Skin epidermis (tissue), 12 donors: ENCODE measurements around the gene DELE1.

Source experiments
- H3K27ac ChIP-seq, 21 experiments: fragments of 200-600 bp; sonication (generic) in 11 of 21; one replicate each; pipeline ENCODE4 v1.5.0; 2020; ENCODE audit warnings: mild to moderate bottlenecking in 3 of 21, inconsistent platforms in 2 of 21, moderate library complexity in 2 of 21
- H3K4me3 ChIP-seq, 7 experiments: fragments of 200-600 bp; sonication (generic) in 2 of 7; one replicate each; pipeline ENCODE4 v1.5.0; 2020; ENCODE audit warnings: inconsistent platforms in 2 of 7, mild to moderate bottlenecking in 2 of 7, moderate library complexity in 1 of 7

The DELE1 gene

GRCh38 chr5:141923448-141924313 lies at the start of gene DELE1:
TSS of gene DELE1 (plus strand) at chr5:141923871. CDS start at chr5:141923942, 71 bp downstream.
- Histone ChIP-seq H3K4me3 (peak within 1 kb of the TSS; percentile 48 to 69 (median 56)), H3K27ac (peak within 1 kb of the TSS; percentile 85 to 99 (median 95))

GRCh38 chr5:141873933-141874261 lies 49.8 kb upstream of the DELE1 start:
- Histone ChIP-seq H3K27ac (peak overlapping the region in 6 of 21 experiments; percentile 22 to 61 (median 40)), H3K4me3 (no peak overlapping the region)

DNA sequence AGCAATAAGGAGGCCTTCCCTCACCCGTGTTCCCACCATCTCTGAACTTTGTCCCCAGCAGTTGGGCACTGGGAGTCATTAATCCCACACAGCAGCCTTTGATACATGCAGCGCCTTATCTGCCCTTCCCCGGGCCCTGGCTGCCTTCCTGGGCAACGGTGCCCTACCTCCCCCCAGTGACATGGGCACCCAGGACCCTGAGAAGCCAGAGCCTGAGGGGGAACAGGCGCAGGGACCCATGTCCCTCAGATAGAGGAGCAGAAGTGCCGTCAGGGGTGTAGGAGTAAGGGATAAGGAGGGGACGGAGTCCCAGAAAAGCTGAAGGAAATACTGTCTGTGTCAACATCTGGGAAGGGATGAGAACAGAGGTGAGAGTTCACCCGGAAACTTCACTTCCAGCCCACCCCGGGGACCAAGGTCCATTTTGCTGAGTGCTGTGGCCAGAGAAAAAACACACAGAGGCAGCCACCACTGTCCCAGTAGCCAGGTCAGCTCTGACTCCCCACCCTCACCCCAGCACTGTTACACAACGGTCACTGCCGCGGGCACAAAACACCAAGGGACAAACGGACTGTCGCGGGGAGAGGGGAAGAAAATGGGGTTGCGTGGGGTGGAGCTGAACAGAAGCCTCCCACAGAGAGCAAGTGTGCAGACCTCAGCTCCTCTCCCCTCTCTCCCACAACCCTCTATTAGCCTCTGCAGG lies 49.3 kb upstream of the DELE1 start:
- no peak overlapping the region for H3K4me3 ChIP-seq

GRCh38 chr5:141875022-141875740 lies 48.5 kb upstream of the DELE1 start:
- peak overlapping the region in 11 of 21 experiments; percentile 32 to 92 (median 77) for H3K27ac ChIP-seq
- H3K4me3 ChIP-seq: peak overlapping the region; percentile 44 to 63 (median 53)

More for the DNA sequence above, 49.3 kb upstream of the DELE1 start:
- H3K27ac ChIP-seq: peak overlapping the region in 8 of 21 experiments; percentile 22 to 61 (median 40)

- H3K27ac ChIP-seq: peak overlapping the region; percentile 0 to 92 (median 68)
- peak overlapping the region; percentile 44 to 63 (median 53) for H3K4me3 ChIP-seq
Observed at GRCh38 chr5:141875795-141876627, 47.7 kb upstream of the DELE1 start.

GRCh38 chr5:141876628-141877355 lies 46.9 kb upstream of the DELE1 start:
- Histone ChIP-seq H3K4me3 (peak overlapping the region; percentile 44 to 63 (median 53)), H3K27ac (peak overlapping the region in 20 of 21 experiments; percentile 25 to 92 (median 70))

DNA sequence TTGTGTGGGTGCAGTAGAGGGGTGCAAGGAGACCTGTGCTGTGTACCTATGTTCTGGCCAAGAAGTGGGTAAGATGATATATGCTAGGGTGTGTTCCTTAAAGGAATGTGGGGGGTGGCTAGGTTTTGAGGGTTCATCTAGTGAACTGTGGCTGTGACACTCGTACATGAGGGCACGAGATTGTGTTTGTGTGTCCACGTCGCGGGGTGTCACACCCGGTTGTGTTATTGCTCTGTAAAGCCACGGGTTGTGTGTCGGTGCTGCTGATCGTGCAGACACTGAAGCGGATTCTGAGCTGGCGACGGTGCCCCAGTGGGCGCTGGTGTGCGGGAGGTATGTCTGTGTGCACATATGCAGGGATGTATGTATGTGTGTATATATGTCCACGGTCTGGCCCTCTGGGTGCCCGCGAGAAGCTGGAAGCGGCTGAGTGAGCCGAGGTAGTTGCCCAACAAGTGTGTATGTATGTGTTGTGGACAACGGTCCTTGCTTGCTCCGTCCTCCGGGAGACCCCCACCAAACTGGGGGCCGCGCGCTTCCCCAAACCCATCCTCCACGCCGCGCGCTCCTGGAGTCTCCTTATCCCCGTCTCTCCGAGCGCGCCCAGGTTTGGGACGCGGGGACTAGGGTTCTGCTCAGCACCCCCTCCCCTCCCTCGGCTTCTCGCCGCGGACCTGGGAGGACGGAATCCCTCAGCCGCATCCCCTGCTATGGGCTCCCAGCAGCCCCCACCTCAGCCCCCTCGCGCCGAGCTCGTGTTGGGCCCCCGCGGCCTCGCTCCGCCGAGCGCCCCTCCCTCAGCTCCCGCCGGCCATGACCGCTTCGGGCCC lies 46.1 kb upstream of the DELE1 start:
- Histone ChIP-seq H3K4me3 (peak overlapping the region; percentile 44 to 63 (median 53)), H3K27ac (peak overlapping the region in 19 of 21 experiments; percentile 22 to 92 (median 79))

DNA sequence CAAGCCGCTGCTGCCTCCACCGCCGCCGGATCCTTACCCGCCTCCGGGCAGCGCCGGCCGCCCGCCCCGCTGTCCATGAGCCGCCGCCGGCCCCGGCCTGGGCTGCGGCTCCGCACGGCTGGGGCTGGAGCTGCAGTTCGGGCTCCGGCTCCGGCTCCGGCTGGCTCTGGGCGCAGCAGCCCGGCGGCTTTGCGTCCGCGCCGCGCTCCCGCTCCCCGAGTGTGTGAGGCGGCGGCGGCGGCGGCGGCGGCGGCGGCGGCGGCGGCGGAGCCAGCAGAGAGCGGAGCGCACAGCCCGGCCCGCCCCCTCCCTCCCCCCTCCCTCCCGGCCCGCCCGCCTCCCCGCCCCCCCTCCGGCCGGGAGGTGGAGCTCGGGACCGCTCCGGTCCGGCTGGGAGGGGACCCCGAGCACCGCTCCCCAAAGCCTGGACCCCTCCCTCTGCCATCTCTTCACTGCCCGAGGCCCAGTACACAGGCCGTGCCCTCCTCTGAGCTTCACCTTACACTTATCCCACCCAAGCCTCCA lies 45.4 kb upstream of the DELE1 start, which contains the start of gene PCDH1:
Gene PCDH1, minus strand, starts transcription at position 225 of the 525 bp plus-strand sequence. Its CDS starts 148 bp downstream, at position 77.
- Histone ChIP-seq H3K4me3 (peak within 1 kb of the TSS; percentile 44 to 63 (median 53)), H3K27ac (peak within 1 kb of the TSS in 19 of 21 experiments; percentile 22 to 92 (median 77))

DNA sequence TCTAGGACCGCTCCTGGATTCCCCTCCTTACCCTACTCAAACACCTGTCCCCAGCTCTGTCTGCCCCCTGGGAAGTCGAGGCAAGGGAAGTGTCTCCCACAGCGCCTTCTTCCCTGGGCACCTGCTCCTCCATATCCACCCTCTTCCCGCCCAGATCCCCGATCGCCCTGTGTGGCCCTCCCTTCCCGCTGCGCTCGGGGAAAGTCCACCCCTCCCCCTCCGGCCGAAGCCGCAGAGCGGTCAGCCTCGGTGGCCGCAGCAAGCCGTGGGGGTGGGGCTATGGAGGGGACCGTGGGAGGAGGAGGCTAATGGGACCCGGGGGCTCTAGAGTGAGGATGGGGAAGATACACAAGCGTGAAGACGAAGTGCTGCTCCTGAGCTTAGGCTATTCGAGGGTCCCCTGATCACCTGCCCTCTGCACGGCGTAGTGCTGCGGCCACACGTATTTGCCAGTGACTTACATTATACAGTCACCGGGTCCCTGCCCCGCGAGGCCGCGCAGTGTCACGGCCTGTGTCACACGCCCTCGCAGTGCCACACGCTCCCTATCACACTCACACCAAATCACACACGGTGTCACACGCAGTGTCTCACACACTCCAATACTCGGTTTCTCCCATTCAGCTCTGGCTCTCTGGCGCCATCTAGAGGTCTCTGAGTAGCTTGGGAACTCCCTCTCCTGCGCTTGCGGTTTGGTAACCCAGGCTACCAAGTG lies 44.8 kb upstream of the DELE1 start:
- Histone ChIP-seq H3K27ac (peak overlapping the region in 13 of 21 experiments; percentile 1 to 92 (median 63)), H3K4me3 (peak overlapping the region; percentile 29 to 63 (median 53))

GRCh38 chr5:141879426-141879759 lies 44.3 kb upstream of the DELE1 start:
- Histone ChIP-seq H3K4me3 (peak overlapping the region in 1 of 7 experiments; percentile 53), H3K27ac (no peak overlapping the region)

GRCh38 chr5:141879941-141880738 lies 43.5 kb upstream of the DELE1 start:
- no peak overlapping the region for H3K27ac ChIP-seq
- H3K4me3 ChIP-seq: no peak overlapping the region

GRCh38 chr5:141880961-141881801 lies 42.5 kb upstream of the DELE1 start:
- Histone ChIP-seq H3K4me3 (no peak overlapping the region), H3K27ac (peak overlapping the region in 1 of 21 experiments; percentile 2)

DNA sequence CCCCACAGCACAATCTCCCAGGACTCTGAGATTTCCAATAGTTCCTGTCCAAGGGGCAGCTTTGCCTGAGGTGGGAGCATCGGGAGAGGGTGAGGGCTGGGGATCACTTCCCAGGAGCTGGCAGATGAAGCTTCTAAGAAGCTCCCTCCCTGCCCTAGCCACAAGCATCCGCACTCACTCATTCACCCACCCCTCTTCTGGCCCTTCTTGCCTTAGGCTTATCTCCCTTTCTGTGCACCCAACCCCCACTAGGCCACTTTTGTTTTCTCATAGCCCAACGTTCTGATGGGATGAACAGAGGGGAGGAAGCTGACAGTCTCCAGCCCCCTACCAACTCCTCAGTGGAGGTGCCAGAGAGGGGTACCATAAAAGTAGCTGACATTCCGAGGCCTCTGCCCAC lies 41.8 kb upstream of the DELE1 start:
- H3K27ac ChIP-seq: peak overlapping the region in 1 of 21 experiments; percentile 2
- no peak overlapping the region for H3K4me3 ChIP-seq

DNA sequence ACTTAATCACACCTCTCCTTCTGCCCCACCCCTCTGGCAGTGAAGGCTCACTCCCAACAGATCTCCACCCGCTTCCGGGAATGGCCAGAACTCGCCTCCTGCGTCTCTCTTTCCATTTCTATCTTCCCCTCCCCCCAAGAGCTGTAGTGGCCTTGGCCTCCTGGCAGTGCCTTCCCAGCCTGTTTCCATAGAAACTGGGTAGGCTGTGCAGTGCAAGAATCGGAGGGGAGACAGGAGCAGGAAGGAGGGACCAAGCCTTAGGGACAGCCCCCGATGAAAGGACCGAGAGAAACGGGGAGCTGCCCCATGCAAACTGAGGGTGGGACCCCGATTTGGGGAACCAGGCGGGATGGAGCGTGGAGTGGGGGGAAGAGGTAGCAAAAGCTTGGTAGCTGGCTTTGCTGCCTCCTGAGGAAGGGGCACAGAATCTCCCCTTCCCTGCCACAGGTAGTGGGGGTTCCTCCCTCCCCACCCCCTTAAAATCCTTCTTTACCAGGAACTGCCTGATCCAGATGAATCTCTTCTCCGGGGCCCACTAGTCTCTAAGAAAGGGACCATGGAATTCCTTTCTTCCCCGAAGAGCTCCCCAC lies 41.0 kb upstream of the DELE1 start:
- Histone ChIP-seq H3K27ac (no peak overlapping the region), H3K4me3 (no peak overlapping the region)
